ENCODE results near the gene ESR2.

DNA sequence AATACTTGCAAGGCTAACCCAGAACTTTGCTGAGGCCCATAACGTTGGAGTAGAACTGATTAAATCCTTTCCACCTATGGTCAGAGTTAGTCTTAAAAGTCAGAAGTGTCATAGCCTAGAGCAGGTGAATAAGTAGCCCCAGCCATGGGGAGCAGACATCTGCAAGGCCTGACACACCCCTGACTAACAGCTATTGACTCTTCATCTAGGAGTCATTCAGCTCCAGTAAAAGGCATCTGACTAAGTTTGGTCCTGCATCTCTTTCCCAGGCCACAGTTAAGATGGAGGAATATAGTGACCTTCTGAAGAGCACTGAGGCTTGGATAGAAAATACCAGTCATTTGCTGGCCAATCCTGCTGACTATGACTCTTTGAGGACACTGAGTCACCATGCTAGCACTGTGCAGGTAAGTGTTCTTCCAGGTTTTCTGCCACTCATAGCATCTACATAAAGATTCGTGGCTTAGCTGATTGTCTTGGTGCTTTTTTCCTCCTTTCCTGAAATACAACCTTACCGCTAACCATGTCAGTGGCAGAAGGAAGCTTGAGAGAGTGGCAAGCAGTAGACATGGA is 212.9 kb downstream of the ESR2 start:
- TF ChIP-seq POLR2AphosphoS5 (IDR thresholded peaks at IDR 0.05; ENCODE audit: insufficient read depth in 1 of 2, low read depth in 1 of 2) (no peak), POLR2A (IDR thresholded peaks at IDR 0.05) (no peak)
